ENCODE measurements around the gene PPARG. TPM values are rescaled to one million over a fixed set of nuclear protein-coding genes. Genes with fewer than 3 reads are reported as not detected.

Gene PPARG
- total and polyA plus RNA-seq, 8 donors, result 7.9 to 85.2 (median 29.3) TPM

DNA sequence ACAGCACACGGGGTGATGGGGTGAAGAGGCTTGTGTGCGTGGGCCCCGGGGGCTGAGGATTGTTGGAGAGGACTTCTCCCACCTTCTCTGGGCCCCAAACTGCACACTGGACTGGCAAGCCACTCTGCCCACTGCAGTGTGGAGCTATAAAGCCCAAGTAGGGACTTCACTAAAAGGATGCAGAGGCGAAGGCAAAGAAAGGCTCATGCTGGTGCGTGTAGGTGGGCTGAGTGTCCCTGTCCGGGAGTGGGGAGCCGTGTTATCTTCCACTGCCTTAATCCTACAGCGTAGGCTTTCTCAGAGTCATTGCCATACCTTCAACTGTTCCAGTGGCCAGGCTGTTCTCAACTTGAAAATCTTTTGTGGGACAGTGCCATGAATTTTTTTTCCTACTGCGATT lies 3.9 kb downstream of the PPARG start:
- Histone ChIP-seq H3K27me3 (peaks cover 0 to 13% (median 0%) of the 10 kb centered on the region in 3 donors), H3K4me1 (peaks cover 3 to 29% (median 15%) of the 10 kb centered on the region in 4 donors), H3K9me3 (no peaks in the 10 kb centered on the region), H3K27ac (peak overlapping the region in 2 of 5 donors; percentile 12 to 16), H3K36me3 (no peaks in the 10 kb centered on the region), H3K4me3 (peak overlapping the region in 2 of 4 donors; percentile 17 to 20)
- no peak for DNase-seq
- intact Hi-C loops (cut with DNase I; ENCODE audit: low total_unique reads), result no loop called here
- TF ChIP-seq POLR2AphosphoS5 (IDR thresholded peaks at IDR 0.05) (no peak), EP300 (IDR thresholded peaks at IDR 0.05) (no peak), POLR2A (IDR thresholded peaks at IDR 0.05) (no peak)
- TF ChIP-seq, protein P1, sequence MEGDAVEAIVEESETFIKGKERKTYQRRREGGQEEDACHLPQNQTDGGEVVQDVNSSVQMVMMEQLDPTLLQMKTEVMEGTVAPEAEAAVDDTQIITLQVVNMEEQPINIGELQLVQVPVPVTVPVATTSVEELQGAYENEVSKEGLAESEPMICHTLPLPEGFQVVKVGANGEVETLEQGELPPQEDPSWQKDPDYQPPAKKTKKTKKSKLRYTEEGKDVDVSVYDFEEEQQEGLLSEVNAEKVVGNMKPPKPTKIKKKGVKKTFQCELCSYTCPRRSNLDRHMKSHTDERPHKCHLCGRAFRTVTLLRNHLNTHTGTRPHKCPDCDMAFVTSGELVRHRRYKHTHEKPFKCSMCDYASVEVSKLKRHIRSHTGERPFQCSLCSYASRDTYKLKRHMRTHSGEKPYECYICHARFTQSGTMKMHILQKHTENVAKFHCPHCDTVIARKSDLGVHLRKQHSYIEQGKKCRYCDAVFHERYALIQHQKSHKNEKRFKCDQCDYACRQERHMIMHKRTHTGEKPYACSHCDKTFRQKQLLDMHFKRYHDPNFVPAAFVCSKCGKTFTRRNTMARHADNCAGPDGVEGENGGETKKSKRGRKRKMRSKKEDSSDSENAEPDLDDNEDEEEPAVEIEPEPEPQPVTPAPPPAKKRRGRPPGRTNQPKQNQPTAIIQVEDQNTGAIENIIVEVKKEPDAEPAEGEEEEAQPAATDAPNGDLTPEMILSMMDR (IDR thresholded peaks at IDR 0.05), result no peak
- WGBS, 5 donors, result 56 to 77% (median 67%) methylated on average over 9 of the region's 9 CpGs

DNA sequence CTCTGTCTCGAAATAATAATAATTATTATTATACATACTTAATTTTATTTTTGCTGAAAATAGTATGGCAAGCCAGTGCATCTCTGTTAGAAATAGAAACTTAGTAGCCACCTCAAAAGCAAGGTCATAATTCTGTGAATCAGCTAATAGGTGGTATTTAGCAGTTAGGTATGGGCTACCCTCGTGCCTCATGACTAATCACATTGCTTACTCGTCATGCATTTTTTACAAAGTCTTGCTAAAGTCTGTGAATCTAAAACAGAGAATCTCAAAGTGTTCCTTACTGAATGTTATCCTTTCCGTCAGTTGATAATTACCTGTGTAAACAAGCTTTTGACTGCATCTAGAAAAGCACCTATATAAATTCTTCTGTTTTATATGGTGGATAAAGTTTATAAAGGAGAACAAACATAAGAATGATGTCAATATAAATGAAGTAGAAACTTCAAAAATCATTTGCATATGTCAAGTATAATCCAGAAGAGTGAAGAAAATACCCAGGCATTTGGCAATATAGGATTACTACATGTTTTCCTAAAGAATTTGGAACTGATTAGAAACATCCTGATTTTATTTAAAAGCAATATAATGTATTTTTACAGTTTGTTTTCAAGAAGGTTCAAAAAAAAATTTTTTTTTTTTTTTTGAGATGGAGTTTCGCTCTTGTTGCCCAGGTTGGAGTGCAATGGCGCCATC lies 6.2 kb downstream of the PPARG start:
- no peaks in the 10 kb centered on the region for H3K9me3 ChIP-seq
- no peaks in the 10 kb centered on the region for H3K27me3 ChIP-seq
- H3K4me1 ChIP-seq, result peaks cover 0 to 16% (median 5%) of the 10 kb centered on the region in 4 donors
- intact Hi-C loops (cut with DNase I; ENCODE audit: low total_unique reads), result no loop called here
- no peak for TF ChIP-seq POLR2A (IDR thresholded peaks at IDR 0.05)
- TF ChIP-seq, protein P1 (IDR thresholded peaks at IDR 0.05), result no peak
- TF ChIP-seq POLR2AphosphoS5 (IDR thresholded peaks at IDR 0.05), result no peak
- H3K36me3 ChIP-seq, result no peaks in the 10 kb centered on the region
- DNase-seq, result no peak
- H3K4me3 ChIP-seq, result no peak overlapping the region
- 73 to 84% (median 81%) methylated on average over 6 of the region's 6 CpGs for WGBS, 5 donors
- H3K27ac ChIP-seq, result no peak overlapping the region

DNA sequence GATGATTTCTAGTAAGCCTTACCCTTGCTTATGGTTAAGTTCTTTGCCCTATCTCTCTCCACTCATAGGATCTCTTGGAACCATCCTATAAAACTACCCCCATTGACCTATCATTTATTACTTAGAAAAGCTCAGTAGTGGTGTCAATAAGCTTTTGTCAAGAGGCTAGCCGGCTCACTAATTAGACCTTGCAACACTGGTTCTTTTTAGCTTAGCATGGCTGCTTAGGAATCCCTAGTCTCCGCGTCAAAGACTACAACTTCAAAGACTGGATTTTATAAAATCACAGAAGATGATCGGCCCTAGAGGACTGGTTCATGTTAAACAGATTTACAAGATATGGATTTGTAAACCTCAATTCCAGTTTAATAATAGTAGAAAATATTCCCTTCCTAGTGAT lies 7.6 kb downstream of the PPARG start:
- H3K27ac ChIP-seq, result no peak overlapping the region
- H3K4me3 ChIP-seq, result no peak overlapping the region
- TF ChIP-seq EP300 (IDR thresholded peaks at IDR 0.05), result no peak
- TF ChIP-seq POLR2AphosphoS5 (IDR thresholded peaks at IDR 0.05), result no peak
- TF ChIP-seq, protein P1 (IDR thresholded peaks at IDR 0.05), result no peak
- no peak for TF ChIP-seq POLR2A (IDR thresholded peaks at IDR 0.05)
- H3K4me1 ChIP-seq, result peaks cover 0 to 16% (median 5%) of the 10 kb centered on the region in 4 donors
- no peak for DNase-seq
- WGBS, 5 donors, result 85 to 92% (median 92%) methylated on average over 4 of the region's 4 CpGs
- H3K36me3 ChIP-seq, result no peaks in the 10 kb centered on the region
- intact Hi-C loops (cut with DNase I; ENCODE audit: low total_unique reads), result no loop called here
- no peaks in the 10 kb centered on the region for H3K9me3 ChIP-seq
- H3K27me3 ChIP-seq, result no peaks in the 10 kb centered on the region

DNA sequence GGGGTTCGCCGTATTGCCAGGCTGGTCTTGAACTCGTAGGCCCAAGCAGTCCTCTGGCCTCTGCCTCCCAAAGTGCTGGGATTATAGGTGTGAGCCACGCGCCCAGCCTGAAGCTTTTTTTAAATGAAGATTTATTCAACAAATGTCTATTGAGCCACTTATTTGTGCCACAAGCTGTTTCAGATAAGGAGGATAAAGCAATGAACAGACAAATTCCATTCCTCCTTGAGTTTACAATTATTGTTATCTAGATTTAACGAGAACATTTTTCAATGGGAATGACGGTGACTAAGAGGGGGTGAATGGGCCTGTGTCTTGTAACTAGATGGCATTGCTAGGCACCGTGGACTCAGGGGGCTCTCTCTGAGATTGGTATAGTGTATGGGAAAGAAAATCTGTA lies 10.2 kb downstream of the PPARG start:
- Histone ChIP-seq H3K4me3 (no peak overlapping the region), H3K9me3 (no peaks in the 10 kb centered on the region), H3K27ac (no peak overlapping the region), H3K27me3 (no peaks in the 10 kb centered on the region), H3K36me3 (no peaks in the 10 kb centered on the region), H3K4me1 (peaks cover 0 to 8% (median under 1%) of the 10 kb centered on the region in 4 donors)
- 73 to 79% (median 76%) methylated on average over 8 of the region's 8 CpGs for WGBS, 5 donors
- intact Hi-C loops (cut with DNase I; ENCODE audit: low total_unique reads), result no loop called here
- TF ChIP-seq POLR2A (IDR thresholded peaks at IDR 0.05) (no peak), POLR2AphosphoS5 (IDR thresholded peaks at IDR 0.05) (no peak), EP300 (IDR thresholded peaks at IDR 0.05) (no peak)
- TF ChIP-seq, protein P1 (IDR thresholded peaks at IDR 0.05), result no peak
- no peak for DNase-seq

Measured in stomach (tissue), 9 donors.